NCI-H69 (cell line): Measurements from ENCODE around the gene AKAP12.

ENCODE experiments used
- DNase-seq: peaks from one replicate; lab custom pipeline; 2025; lab: John Stamatoyannopoulos, UW

The AKAP12 gene

GRCh38 chr6:151279891-151280290 lies 40.1 kb downstream of the AKAP12 start:
- DNase-seq: no peak

DNA sequence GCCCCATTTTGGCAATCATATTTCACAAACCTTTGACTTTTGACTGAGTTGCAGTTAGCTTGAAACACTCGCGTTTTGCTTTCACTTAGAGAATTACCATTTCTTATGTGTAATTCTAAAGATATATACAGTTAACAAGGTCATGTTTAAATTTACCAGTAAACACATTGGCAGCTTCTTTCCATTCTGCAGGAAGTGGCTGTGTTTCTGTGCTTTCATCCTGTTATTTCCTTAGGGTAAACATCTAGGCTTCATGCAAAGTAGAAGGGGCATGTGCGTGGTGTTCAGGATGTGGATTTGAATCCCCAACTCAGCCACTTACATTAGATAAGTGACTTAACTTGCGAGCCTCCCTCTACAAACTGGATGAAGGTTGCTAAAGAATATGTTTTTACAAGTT lies 41.1 kb downstream of the AKAP12 start:
- DNase-seq: no peak

DNA sequence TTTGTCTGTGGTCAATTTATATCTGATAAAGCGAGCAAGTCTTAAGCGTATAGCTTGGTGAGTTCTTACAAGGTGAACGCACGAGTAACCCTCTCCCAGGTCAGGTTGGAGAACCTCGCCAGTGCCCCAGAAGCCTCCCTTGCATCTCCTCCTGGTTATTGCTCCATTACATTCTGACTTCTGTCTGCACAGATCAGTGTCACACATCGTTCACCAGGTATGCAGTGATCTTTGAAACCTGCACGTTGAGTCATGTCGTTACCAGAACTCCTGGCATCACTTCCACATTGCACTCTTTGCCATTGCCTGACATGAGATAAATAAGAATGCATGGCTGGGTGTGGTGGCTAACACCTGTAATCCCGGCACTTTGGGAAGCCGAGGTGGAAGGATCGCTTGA lies 44.2 kb downstream of the AKAP12 start:
- no peak for DNase-seq

DNA sequence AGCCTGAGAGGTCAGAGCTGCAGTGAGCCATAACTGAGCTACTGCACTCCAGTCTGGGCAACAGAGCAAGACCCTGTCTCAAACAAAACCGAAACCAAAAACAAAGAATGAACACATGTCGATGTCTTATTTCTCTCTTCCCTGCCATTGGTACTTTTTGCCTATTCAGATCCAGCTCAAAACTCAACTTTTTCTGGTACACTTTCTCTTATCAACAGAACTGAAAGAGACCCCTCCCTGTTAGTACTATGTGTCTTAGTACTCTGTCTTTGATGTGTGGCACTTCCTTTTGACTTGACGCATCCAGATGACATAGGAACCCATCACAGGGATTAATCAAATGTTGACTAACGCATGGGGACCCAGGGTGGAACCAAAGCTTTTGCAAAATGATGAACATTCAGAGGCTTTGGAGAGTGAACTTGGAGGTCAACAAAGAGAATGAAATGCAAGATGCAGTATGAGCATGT lies 44.8 kb downstream of the AKAP12 start:
- DNase-seq: no peak

GRCh38 chr6:151285122-151285521 lies 45.4 kb downstream of the AKAP12 start:
- DNase-seq: no peak

DNA sequence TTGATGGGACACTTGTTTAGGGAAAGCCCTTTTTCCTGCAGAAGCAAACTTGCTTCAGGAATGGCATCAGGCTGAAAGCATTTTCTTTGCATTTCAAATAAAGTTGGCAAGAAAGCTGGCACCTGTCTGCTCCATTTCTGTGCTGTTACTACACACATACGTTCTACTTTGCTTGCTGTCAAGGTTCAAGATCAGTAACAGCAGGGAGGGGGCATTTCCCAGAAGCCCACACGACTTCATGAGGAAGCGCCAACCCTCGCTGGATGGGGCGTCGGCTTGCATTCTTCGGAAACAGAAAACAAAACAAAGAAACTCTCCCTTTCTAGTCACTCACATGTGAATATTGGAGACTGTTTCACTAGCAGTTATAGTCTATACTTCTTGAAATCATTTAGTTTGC lies 46.4 kb downstream of the AKAP12 start:
- no peak for DNase-seq

DNA sequence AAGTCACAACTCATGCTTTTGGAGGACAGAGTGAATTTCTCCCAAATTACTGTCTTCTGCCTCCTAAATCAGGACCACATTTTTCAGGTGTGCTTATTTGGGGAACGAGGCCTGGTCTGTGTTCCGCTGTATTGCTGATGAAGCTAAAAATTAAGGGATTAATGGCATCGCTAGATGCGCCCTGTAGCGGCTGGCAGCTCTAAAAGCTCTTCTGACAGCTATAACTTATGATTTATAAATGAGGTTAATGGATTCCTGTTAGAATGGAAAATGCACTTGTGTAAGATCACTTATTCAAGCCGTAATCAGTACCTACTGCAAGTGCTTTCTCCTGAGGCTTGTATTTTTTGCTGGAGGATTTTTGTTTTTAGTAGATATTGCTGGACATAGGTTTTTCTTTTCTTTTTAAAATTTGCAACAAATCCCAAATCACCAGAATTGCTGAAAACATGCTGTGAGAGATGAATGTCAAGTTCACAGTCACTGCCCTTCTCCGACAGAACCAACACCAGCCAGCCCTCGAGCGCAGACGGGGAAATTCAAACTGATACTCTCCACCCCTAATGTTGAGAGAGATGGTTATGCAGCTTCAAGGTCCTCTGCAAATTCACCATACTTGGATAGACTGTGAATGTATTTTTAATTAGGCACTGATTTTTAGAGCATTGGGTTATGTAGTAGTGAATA lies 49.1 kb downstream of the AKAP12 start:
- DNase-seq: no peak

DNA sequence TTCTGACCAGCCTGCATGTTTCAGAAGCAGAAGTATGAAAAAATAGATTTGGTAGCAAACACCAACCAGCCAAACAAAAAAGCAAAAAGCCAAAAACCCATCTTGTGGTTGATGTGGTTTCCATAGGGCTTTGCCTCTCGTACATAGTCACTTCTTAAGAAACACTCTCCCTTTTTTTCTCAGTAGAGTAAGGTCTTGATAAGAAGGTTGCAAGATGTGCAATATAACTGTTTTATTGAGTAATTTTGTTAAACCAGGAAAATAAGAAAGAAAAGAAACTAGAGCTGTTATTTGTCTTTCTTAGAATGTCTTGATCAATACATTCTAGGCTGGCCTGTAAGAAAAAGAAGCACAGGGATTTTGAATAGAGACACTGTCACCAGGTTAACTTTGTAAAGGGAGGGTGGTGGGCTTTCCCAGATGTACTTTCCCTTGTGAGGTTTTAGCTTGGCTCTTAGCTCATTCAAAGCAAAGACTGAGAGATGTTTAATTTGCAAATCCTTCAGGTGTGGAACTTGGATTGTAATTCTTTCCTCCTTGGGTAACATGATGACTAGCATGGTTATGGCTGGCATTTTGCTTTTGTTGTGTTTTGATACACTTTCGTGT lies 49.7 kb downstream of the AKAP12 start:
- DNase-seq: no peak

GRCh38 chr6:151290877-151291721 lies 51.3 kb downstream of the AKAP12 start:
- no peak for DNase-seq

DNA sequence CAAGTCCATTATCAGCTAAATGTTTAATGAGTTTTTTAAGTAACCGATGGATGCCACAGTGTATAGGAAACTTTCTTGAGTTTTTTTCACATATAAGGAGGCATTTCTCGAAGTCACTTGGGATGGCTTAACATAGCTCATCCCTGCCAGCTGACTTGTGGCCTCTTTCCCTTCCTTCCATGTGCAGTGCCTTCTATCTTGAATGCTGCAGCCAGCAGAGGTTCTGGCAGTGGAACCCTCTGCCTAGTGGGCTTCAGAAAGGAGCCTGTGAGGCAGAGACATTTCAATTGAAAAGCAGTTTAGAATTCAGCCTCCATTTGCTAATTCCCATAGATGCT lies 51.9 kb downstream of the AKAP12 start:
- DNase-seq: no peak

DNA sequence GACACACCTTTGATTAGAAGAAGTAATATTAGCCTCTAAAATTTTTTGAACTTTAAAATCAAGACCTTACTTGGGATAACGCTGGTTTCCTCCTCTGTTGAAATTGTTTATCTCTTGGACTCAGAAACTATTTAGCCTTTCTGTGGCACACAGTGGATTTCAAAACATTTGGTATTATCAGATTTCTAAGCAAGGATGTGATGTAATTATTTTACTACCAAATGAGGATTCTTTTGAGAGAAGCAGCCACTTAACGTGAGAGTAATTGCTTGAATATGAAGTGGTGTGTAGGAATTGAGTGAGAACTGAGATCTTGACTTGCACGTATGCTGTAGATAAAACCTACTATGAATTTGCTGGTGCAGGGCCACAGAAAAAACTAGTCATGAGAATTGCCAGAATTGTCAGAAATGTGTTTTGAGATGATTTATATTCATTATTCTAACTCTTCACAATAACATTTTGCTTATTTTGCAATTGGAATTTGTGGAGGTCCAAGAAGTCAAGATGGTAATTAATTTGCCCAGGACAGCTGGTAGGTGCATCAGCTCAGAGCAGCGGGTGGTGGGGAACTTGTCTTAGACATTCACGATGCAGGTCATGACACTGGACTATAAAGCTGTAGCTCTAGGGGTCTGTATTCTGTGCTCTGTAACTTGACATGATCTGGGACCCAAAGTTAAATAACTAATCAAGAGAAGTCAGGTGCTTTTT lies 53.4 kb downstream of the AKAP12 start:
- no peak for DNase-seq

DNA sequence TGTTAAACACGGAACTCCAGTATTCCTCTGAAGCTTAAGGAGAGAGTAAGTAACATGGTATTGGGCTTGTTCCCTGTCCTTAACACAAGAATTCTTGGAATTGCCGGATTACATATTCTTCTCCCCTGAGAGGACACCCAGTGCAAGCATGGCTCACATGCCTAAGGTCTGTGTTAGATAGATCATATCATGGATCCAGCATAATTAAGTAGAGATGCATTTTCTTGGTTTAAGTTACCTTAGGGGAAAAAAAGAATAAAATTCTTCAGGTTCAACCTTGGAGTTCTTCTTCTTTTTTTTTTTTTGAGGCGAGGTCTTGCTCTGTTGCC lies 53.9 kb downstream of the AKAP12 start:
- no peak for DNase-seq

DNA sequence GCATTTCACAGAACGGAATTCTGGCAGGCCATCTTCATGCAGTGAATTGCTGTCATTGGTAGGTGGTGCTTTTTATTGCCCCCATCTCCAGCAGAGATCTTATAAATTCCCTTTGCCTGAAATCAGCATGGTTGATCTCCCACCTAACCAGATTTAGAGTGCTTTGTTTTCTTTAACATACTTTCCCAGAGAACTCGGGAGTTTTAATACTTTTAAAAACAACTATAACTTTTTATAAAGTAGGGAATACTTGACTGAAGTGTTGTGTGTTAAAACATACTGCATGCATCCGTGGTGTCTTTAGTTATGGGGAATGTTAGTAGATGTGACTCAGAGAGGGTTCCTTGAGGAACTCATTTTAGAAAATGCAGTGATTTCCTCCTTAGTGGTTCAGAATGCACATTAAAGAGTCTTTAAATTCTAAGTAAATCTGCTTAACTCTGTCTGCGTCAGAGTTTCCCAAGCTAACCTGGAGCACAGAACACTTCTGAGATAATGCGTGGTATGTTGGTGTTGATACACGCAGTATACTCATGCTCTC lies 54.9 kb downstream of the AKAP12 start:
- DNase-seq: no peak

DNA sequence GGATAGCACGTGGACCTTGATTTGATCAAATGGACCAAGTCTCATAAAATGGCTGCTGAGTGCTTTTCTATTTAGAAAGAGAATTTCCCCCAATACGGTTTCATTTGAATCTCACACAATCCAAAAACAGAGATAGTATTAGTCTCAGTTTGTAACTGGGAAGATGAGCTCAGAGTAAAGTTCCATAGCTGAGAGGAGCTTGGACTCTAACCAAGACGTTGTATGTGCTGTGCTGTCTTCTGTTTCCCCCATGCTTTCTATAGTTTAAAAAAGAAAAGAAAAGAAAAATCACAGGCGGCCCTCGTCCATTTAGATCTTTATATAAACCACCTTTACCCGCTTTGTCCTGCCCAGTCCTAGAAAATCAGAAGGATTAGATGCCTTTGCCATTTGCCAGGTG lies 58.1 kb downstream of the AKAP12 start:
- DNase-seq: no peak

GRCh38 chr6:151299011-151299410 lies 59.2 kb downstream of the AKAP12 start:
- no peak for DNase-seq

DNA sequence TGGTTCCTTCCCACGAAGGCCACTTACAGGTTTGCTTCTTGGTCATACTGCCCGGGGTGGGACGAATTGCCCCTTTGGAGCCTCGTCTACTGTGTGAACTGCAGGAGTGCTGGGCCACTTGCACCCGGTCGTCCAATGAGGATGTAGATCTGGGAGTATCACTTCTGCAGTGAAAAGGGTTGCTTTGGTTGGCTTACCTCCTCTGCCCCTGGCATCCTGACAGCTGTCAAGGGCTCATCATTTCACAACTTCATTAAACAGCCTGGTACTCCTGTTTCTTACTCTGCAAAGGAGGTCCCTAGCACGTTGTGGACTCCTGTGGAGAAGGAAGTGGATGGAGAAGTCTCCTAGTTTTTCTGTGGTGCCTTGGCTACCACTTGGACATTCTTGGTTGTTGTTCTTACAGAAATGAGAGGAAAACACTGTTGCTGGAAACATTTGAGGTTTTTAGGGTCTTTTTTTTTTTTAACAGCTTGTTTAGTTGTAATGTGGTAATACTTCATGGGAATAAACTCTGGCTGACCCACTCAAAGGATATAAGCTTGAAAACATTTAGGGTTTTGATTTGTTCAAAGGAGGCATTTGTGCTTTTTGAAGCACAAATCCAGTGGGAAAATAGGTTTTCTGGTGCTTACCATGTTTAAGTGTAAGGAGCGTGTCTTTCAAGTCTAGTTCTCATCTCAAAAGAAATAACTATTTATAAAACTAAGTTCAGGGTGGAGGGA lies 60.7 kb downstream of the AKAP12 start:
- no peak for DNase-seq

- DNase-seq: no peak
These were observed 61.8 kb downstream of the AKAP12 start for GRCh38 chr6:151301547-151301946.

DNA sequence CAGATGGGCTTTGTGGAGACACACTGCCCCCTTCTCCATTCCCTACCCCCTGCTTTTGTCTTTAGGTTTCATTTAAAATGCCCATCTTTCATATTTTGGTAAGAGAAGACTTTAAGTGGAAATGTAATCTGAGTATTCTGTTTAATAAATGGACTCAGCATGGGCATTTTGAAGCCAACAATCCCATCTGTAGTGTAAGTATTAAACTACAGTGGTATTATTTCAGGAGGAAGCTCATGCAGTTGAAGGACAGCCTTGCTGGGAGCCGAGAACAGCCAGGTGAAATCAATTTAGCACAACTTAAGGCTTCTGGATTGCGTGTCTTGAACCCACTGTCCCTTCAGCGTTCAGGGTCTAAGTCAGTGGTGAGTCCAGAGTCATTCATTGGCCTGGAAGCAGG lies 63.5 kb downstream of the AKAP12 start:
- DNase-seq: no peak

GRCh38 chr6:151306269-151306783 lies 66.6 kb downstream of the AKAP12 start:
- no peak for DNase-seq

DNA sequence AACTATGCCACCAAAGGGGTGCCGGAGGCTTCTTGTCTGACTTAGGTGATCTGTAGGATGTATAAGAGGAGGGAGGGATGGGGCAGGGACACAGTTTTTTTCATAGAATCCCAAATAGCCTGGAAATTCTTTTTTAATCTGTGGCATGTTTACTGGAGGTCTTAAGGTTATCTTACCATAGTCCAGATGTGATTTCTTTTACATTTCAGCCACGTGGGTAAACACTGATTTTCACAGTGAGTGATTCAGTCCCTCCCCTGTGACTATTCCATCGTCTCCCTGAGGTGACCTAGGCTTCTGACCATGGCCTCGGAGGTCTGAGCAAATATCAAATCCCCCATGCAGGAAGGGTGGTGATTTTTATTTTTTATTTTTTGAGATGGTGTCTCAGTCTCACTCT lies 67.7 kb downstream of the AKAP12 start:
- no peak for DNase-seq

GRCh38 chr6:151309619-151310018 lies 69.9 kb downstream of the AKAP12 start:
- no peak for DNase-seq

GRCh38 chr6:151310279-151310678 lies 70.5 kb downstream of the AKAP12 start:
- DNase-seq: no peak
